GM20431 (cell line): ENCODE measurements around the gene GSN.

ENCODE experiments used
- in situ Hi-C: fragments of 300-500 bp; cut with MseI, MboI; formaldehyde crosslinking; loops from one replicate; pipeline ENCODE4 v1.15.0; 2020; ENCODE audit warnings: low sequenced_read_pairs; ENCODE audit not compliant: unreplicated experiment

Gene GSN

DNA sequence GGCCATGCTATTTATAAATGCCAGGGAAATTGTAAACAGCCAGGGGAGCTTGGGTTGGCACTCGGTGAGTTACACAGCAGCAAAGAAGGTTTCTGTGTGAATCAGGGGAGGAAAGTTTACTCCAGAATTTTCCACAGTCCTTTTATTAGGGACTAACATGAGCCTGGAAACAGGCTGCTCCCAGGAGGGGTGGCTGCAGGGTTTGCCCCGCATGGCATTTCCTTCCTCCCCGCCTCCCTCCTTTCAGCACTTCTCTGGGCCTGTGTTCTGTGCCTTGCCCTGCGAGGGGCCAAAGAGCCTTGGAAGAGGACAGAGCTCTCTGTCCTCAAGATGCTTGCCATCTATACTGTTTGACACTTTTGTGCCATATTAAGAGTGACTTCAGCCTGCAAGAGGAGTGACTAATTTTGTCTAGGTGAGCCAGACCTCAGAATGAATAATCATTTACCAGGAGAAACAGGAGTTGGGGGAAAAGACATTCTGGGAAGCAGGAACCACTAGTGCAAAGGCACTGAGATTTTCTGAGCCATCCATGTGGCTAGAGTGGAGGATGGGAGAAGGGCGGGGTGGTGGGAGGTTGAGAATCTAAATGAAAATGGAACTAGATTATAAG is 1.8 kb downstream of the GSN start:
- in situ Hi-C loops: no loop called here

DNA sequence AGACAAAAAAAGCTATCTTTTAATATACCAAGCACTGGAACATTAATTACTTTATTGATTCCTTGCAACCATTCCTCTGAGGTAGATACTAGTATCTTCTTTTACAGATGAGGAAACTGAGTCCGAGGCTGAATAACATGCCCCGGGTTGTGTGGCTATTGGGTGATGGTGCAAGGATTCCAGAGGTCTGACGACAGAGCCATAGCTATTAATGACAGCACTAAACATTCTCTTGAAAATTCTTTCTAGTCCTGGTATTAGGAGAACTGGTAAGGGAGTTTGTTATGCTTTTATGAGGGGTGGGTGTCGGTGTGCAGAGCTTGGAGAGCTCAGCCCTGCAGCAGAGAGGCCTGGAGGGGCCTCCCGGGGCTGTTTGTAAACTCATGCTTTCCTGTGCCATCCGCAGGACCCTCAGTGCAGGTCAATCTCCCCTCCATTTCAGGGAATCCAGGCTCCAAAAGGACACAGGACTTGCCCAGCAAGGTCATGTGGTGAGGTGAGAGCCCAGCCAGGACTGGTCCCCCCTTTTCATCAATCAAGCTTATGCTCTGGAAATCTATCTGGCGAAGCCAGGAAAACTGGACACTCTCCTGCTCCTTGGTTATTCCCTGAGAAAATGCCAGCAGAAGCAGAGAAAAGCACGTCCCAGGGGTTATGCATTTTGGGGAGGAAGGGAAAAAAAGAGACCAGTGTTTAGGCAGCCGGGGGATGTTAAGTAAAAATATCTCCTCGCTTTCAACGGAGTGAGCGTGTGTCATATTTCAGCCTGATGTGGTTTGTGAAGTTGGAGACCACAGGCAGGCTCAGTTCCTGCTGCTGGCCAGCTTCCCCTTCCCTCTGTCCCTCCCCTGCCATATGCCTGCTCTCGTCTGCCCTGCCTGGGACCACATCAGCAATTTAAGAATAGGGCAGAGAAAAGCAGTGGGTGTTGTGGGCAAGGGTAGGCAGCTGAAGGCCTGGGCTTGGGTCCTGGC is 3.7 kb downstream of the GSN start:
- in situ Hi-C loops: no loop called here

DNA sequence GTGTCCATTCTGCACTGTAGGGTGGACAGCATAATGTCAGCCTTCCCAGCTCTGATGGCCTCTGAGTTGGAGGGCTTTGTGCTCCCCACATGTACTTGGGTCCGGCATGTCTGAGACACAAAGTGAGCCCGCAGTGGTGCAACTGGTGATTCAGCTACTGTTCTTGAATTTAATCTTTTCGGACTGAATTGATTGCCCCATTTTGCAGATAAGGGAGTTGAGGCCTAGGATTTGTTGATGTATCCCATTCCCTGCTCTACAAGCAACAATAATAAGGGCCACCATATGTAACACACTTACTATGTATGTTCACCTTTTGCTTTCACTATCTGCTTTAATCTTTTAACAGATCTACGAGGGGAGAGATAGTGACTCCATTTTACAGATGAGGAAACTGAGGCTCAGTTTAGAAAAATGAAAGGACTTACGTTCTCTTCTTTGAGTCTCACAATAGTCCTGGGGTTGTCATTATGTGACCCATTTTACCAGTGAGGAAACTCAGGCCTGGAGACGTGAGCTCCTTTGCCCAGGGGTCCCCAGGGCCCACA is 4.5 kb downstream of the GSN start:
- in situ Hi-C loops: no loop called here

GRCh38 chr9:121273064-121273775 is 5.3 kb downstream of the GSN start:
- in situ Hi-C loops: no loop called here

- in situ Hi-C loops: no loop called here
Measured at GRCh38 chr9:121274851-121275250, 6.9 kb downstream of the GSN start.

DNA sequence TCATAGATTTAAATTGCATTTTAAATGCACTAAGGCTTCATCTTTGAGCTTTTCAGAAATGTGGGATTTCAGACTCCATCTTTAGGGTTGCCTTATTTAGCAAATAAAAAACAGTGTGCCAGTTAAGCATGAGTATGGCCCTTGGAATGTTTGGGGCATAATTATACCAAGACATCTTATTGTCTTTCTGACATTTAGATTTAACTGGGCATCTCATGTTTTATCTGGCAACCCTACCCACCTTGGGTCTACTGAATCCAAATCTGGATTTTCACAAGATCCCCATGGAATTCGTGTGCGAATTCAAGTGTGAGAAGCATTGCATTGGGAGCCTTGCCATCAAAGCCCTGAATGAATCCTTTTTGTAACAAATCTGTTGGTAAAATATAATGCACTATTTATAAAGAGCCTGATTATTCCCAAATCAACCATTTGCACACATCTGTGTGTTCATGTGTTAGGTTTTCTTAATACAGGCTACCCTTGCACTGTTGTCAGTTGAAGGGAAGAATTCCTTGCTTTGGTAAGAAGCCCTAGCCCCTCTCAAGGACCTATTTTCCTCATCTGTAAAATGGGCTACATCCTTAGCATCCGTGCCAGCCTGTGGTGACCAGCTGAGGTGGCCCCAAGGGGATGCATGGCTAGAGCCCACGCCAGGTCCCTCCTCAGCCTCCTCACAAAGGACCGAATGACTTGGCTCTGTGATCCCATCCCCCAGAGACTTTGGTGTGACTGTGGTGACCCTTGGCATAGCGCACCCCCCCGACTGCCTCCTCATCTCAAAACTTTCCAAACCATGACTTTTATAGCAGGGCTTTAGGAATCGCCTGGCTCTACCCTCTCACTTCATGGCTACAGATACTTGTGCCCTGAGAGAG is 8.1 kb downstream of the GSN start:
- in situ Hi-C loops: no loop called here

DNA sequence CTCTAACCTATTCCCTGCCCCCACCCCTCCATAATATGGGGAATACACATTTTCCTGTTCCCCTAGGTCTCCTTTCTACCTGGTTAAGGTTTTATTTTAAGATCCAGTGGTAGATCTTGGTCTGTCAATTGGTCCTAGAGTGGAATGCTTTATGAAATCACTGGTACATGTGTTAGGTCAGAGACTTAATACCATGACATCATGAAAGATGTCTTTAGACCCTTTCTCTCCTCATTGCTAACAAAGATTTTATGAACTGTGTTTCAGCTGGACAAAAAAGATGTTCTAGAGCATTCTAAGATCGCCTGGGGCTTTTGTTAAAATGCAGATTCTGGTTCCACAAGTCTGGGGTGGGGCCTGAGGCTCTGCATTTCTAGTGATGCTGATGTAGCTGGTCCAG is 9.1 kb downstream of the GSN start:
- in situ Hi-C loops: no loop called here

DNA sequence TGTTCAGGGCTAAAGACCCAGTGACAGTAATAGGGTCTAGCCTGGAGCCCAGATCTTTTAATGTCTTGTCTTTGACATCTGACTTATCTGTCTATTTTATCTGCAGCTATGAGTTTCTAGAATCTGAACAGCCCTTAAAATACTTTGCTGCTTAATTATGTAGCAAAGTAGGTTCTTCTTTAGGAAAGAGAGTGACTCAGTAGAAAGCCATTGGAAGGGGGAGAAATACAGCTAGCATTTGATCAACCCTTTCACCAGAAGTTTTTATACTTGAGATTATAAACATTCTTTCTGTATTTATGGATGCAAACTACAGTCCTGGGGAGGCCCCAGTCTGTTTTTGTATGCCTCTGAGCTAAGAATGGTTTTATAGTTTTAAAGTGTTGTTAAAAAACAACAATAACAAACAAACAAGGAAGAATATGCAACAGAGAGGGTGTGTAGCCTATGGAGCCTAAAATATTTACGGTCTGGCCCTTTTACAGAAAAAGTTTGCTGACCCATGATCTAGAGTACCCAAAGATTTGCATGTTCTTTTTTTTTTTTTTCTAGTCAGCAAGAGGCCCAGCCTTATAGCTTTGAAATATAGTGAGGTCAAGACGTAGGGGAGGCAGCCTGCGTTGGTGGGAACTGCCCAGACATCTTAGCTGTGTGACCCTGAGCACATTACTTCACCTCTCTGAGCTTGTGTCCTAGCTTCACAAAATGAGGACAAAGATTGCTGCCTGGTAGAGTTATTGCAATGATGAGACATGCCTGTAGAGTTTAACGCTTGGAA is 9.7 kb downstream of the GSN start:
- in situ Hi-C loops: no loop called here

- in situ Hi-C loops: no loop called here
Measured at GRCh38 chr9:121278477-121279261, 10.7 kb downstream of the GSN start.

- in situ Hi-C loops: no loop called here
Measured at GRCh38 chr9:121279776-121280388, 11.9 kb downstream of the GSN start.

DNA sequence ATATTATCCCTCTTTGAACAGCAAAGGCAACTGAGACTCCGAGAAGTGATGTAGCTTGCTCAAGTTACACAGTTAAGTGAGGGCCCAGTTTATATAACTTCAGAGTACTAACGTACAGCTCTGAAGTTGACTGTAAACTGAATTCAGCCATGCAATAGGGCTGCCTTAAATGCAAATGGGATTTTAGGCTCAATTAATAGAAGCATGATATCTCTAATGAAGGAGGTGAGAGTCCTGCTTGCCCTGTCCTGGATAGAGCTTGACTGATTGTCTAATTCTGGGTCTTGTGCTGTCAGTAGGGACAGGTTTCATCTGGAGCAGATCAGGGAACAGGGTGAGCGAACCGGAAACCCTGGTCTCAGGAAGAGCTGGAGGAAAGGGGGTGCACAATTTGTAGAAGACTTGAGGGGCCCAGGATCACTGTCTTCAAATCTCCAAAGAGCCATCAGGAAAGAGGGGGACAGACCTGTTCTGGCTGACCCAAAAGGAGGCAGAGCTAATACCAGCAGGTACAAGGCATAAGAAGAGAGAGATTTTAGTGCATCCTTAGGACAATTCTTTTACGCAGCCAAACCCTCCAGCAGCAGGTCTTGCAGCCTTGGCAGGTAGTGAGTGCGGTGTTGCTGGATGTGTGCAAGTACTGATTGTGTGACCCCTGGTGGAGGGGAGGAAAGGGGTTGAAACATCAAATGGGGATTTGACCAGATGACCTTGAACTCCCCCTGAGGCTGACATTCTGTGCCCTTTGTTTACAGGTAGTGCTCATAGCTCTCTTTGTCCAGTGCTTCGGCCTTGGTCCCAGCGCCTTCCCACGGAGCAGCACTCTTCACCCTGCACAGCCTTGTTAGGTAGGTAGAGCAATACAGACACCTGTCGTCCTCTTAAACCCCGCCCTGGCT is 13.0 kb downstream of the GSN start:
- in situ Hi-C loops: no loop called here

GRCh38 chr9:121281614-121282276 is 13.8 kb downstream of the GSN start:
- in situ Hi-C loops: no loop called here

DNA sequence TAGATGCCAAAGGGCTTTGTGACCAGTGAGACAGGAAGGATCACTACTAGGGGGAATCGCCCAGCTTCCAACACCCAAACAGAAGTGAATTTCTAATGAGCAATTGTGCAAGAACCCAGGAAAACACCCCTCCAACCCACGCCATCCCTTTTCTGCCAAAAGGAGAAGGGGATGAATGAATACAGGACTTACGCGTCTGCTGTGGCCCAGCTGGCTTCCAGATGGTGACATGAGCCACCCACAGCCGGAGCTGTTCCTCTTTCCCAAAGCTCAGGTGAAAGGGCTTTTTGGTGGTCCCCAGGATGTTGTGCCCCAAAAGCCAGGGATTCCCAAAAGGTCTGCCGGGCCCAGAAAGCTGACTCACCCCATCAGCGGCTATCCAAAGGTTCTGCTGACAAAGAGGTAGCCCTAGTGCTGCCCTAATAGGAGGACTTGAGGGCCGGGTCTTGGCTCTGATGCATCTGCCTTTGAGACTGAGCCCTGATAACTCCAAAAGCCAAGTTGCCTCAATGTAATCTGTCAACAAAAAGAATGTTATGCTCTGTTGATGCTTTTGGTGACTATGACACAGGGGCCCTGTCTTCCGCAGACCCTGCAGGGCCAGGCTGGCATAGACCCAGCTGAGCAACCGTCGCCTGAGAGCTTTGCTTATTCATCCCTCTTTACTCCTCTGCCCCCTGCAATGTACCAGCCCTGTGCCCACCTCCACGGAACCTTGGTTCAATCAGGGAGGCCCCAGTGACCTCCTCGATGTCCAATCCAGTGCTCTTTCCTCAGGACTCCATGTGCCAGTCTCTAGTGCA is 14.5 kb downstream of the GSN start:
- in situ Hi-C loops: no loop called here

DNA sequence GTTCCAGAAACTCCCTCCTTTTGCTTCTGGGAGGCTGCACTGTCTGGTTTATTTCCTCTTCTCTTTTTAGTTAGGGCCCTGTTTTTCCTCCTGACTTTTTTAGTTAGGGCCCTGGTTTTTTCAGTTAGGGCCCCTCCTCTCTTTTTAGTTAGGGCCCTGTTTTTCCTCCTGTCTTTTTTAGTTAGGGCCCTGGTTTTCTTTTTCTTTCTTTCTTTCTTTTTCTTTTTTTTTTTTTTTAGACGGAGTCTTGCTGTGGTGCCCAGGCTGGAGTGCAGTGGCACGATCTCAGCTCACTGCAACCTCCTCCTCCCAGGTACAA is 15.1 kb downstream of the GSN start:
- in situ Hi-C loops: no loop called here

- in situ Hi-C loops: no loop called here
Measured at GRCh38 chr9:121283856-121284732, 16.1 kb downstream of the GSN start.
